ENCODE results near the gene KDM3A. TPM values are rescaled to one million over a fixed set of nuclear protein-coding genes. Genes with fewer than 3 reads are reported as not detected.
A peak's percentile ranks its signal among the peaks of the same experiment; 100 is the strongest.

Gene KDM3A
- polyA plus RNA-seq, 5 donors: 52.7 to 100 (median 76.5) TPM

DNA sequence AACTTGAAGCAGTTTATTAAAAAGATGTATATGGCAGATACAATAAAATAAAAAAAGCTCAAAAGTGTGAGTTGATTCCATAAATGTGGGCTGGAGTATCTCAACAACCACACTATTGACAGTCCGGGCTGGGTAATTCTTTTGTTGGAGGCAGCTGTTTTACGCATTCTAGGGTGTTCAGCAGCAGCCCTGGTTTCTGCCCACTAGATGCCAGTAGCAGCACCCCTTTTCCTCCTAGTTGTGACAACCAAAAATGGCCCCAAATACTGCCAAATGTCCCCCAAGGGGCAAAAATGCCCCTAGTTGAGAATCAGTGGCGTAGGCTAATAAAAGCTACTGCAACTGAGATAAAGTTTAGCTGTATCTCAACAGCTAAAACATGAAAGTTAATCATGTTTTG, 77.3 kb downstream of the KDM3A start:
- DNase-seq: peak; percentile 60 to 67

DNA sequence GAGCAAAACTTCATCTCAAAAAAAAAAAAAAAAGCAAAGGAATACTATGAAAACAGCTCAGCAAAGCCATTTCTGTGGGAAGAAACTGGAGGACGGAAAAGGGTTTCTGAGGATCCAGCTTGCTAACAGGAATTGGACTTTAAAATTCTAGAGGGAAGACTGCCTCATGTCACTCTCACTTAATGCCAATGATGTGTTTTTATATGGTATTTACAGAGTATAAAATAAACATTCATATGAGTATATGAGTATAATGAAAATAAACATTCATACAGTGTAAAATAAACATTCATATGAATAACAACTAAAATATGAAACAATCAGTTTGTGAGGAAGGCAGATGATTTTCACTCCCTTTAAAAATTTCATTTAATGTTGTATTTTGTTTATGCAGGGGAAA, 78.2 kb downstream of the KDM3A start:
- DNase-seq: peak; percentile 81 to 88

DNA sequence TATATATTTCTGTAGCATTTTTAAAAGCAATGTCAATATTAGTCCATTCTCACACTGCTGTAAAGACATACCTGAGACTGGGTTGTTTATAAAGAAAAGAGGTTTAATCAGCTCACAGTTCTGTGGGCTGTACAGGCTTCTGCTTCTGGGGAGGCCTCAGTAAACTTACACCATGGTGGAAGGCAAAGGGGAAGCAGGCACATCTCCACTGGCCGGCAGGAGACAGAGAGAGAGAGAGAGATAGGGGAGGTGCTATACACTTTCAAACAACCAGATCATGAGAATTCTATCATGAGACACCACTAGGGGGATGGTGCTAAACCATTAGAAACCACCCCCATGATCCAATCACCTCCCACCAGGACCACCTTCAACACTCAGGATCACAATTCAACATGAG, 79.0 kb downstream of the KDM3A start:
- DNase-seq: no peak

DNA sequence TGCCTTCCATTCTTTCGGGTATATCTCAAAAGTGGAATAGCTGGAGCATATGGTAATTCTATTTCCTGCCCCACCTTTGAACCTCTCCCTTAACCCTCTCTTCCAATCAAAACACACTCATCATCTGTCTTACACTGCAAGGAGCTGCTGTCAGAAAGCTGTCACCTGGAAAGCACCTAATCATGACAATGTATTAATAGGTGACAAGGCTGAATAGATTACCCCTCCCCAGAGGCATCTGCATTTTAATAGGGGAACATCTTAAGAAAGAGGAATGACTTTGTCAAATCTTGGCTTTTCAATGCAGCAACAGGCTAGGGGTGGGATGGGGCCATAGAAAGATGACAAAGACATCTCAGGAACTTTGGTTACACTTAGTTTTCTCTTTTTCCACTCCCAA, 80.8 kb downstream of the KDM3A start:
- no peak for DNase-seq

DNA sequence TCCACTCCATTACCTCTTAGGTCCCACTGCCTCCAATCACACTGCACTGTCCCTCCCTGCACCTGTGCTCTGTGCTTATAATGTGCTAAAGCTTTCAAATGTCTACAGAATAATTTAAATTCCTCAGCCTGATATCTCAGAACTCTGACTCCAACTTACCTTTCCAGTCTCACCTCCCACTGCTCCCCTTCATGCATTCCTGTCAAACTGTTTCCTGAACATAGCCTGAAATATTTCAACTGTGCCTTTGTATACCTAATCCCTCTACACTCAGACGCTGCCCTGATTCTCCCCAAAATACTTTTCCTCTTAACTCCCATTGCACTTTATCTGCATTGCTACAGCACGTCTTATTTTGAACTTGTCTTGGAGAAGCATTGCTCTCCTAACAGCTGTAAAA, 81.5 kb downstream of the KDM3A start:
- no peak for DNase-seq

DNA sequence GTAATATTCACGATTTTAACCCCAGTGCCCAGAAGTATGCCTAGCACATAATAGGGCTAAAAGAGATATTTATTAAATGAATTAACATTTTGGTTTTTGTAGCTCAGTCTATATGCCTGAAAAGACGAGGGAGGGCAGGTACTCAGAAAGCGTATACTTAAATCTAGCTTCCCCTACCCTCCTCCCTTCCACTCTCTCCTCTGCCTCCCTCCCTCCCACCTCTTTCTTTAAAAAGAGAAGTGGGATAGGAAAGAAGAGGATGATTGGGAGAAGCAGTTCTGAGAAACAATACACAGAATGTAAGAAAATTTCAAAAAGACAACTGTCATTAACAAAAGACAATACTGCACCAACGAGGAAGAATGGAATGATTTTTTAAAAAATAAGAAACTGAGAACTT, 82.3 kb downstream of the KDM3A start:
- no peak for DNase-seq

DNA sequence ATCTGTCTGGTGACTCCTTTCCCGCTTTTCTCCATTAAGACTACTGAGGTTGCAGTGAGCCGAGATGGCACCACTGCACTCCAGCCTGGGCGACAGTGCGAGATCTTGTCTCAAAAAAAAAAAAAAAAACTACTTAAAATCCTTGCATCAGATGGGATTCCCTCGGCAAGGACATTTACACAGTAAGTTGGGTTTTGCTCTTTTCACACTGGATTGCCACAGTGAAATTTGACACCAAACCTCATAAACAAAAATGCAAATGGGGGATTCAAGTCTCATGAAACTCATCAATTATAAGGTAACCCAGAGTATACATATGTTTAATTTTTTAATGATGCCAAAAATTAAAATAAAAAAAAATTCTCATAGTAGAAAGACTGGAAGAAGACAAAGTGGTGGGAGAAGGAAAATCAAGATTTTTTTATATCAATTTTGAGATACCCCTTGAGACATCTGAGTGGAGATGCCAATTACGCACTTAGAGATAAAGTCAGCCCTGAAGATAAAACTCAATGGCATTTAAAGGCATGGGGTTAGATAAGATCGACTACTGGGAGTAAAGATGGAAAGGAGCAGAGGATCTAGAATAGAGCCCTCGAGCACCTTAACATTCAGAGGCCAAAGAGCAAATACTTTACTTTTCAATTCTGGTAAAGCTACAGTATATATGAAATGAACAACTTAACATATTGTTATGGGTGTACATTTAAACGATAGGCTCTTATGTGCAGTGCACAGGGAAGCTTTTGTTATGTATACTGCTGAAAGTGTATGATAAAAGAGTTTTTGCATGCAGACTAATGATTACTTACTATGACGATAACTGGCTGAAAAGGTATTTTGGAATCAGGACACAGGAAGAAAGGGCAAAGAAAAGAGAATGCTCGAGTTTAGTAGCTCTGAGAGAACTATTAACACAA, 84.5 kb downstream of the KDM3A start:
- no peak for DNase-seq

DNA sequence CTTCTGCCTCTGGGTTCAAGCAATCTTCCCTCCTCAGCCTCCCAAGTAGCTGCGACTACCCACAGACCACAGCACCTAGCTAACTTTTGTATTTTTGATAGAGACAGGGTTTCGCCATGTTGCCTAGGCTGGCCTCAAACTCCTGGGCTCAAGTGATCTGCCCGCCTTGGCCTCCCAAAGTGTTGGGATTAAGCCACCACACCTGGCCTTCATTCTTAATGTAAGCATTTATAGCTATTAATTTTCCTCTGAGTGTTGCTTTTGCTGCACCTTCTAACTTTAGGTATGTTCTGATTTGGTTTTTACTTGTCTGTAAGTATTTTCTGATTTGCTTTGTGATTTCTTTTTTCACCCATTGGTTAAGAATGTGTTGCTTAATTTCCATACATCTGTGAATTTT, 92.4 kb downstream of the KDM3A start:
- no peak for DNase-seq

DNA sequence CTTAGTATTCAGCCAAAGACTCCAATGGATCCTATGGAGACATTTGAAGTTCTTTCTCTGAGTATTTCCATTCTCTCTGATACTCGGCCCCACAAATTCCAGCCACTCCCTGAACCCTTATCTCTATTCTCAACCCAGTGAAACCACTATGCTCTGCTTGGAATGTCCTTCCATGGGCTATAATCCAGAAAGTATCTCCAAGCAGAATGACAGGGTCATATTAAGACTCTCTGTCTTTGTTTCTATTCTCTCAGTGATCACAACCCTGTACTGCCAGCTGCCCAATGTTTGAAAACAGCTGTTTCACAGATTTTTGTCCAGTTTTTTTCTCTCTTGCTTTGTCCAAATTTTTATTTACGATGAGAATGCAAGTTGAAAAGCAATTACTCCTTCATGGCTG, 100.2 kb downstream of the KDM3A start:
- peak; percentile 57 to 58 for DNase-seq

Other genes starting within 250 kb of the KDM3A start
- gene IMMT, start 245.9 kb upstream of the KDM3A start, polyA plus RNA-seq (ENCODE audit: insufficient read depth in 1 of 5, insufficient read length in 5 of 5, low replicate concordance in 1 of 5): 10 to 100 TPM; 78.1 to 84.8 (median 79.6) TPM
- gene MRPL35, start 241.9 kb upstream of the KDM3A start, polyA plus RNA-seq (ENCODE audit: insufficient read depth in 1 of 5, insufficient read length in 5 of 5, low replicate concordance in 1 of 5): 10 to 100 TPM; 30.3 to 46.5 (median 39.0) TPM
- 10 to 100 TPM; 17.3 to 20.4 (median 17.4) TPM for gene REEP1, start 103.7 kb upstream of the KDM3A start, polyA plus RNA-seq (ENCODE audit: insufficient read depth in 1 of 5, insufficient read length in 5 of 5, low replicate concordance in 1 of 5)
- gene CHMP3, start 122.1 kb downstream of the KDM3A start, polyA plus RNA-seq (ENCODE audit: insufficient read depth in 1 of 5, insufficient read length in 5 of 5, low replicate concordance in 1 of 5): 100 to 1,000 TPM; 135 to 191 (median 151) TPM
- 10 to 100 TPM; 27.8 to 43.0 (median 38.1) TPM for gene RNF103, start 182.5 kb downstream of the KDM3A start, polyA plus RNA-seq (ENCODE audit: insufficient read depth in 1 of 5, insufficient read length in 5 of 5, low replicate concordance in 1 of 5)